GM12891 (cell line): ENCODE data around the gene ECI2.

Source experiments
- DNase-seq: peaks from one replicate; pipeline ENCODE4 v3.0.0; 2011; ENCODE audit warnings: low spot score; ENCODE audit not compliant: insufficient read length
- FAIRE-seq: peaks from 2 replicates; lab custom pipeline; 2011; peaks lifted over from hg19 to GRCh38; lab: Jason Lieb, UNC
- PAX5 ChIP-seq: IDR thresholded peaks from 2 replicates; pipeline ENCODE4 v1.6.1; 2011; ENCODE audit warnings: low read length, moderate library complexity, mild to moderate bottlenecking; ENCODE audit not compliant: insufficient read depth, severe bottlenecking
- POLR2A ChIP-seq: IDR thresholded peaks from 2 replicates; pipeline ENCODE4 v1.6.1; 2011; ENCODE audit warnings: low read depth, low read length, control low read depth
- POLR2AphosphoS5 ChIP-seq: IDR thresholded peaks from 2 replicates; pipeline ENCODE4 v1.6.1; 2011; ENCODE audit warnings: low read depth, low read length, control low read depth
- POU2F2 ChIP-seq: IDR thresholded peaks from 2 replicates; pipeline ENCODE4 v1.6.1; 2011; ENCODE audit warnings: low read depth, mild to moderate bottlenecking, control low read depth, low read length, moderate library complexity
- SPI1 ChIP-seq: IDR thresholded peaks from 2 replicates; pipeline ENCODE4 v1.6.1; 2011; ENCODE audit warnings: low read depth, low read length, control low read depth
- TAF1 ChIP-seq: IDR thresholded peaks from 2 replicates; pipeline ENCODE4 v1.6.1; 2011; ENCODE audit warnings: low read depth, low read length, control low read depth

Gene ECI2

GRCh38 chr6:4169028-4169789 is 33.8 kb upstream of the ECI2 start:
- no peak for FAIRE-seq
- DNase-seq: no peak
- TF ChIP-seq POLR2A: no peak
- TF ChIP-seq TAF1: no peak
- no peak for TF ChIP-seq POLR2AphosphoS5
- no peak for TF ChIP-seq SPI1
- TF ChIP-seq POU2F2: no peak
- TF ChIP-seq PAX5: no peak

GRCh38 chr6:4167833-4168232 is 32.5 kb upstream of the ECI2 start:
- FAIRE-seq (no peak), DNase-seq (no peak)
- TF ChIP-seq PAX5 (no peak), POU2F2 (no peak), POLR2AphosphoS5 (no peak), TAF1 (no peak), SPI1 (no peak), POLR2A (no peak)

- FAIRE-seq: no peak
Observed at GRCh38 chr6:4167123-4167522, 31.7 kb upstream of the ECI2 start.

GRCh38 chr6:4164456-4164855 is 29.1 kb upstream of the ECI2 start:
- FAIRE-seq (no peak), DNase-seq (no peak)
- TF ChIP-seq PAX5 (no peak), POU2F2 (no peak), TAF1 (no peak), POLR2A (no peak), SPI1 (no peak), POLR2AphosphoS5 (no peak)

More at GRCh38 chr6:4167123-4167522, 31.7 kb upstream of the ECI2 start:
- TF ChIP-seq POLR2AphosphoS5 (no peak), PAX5 (no peak), SPI1 (no peak), TAF1 (no peak), POLR2A (no peak)
- DNase-seq: no peak

GRCh38 chr6:4164117-4164442 is 28.7 kb upstream of the ECI2 start:
- TF ChIP-seq PAX5 (no peak), POLR2A (no peak), POLR2AphosphoS5 (no peak), TAF1 (no peak), POU2F2 (no peak), SPI1 (no peak)
- DNase-seq (no peak), FAIRE-seq (no peak)

GRCh38 chr6:4163408-4164116 is 28.2 kb upstream of the ECI2 start:
- DNase-seq: no peak
- TF ChIP-seq POU2F2: no peak
- TF ChIP-seq TAF1: no peak
- no peak for TF ChIP-seq POLR2AphosphoS5
- TF ChIP-seq PAX5: no peak
- TF ChIP-seq POLR2A: no peak
- no peak for TF ChIP-seq SPI1
- no peak for FAIRE-seq

GRCh38 chr6:4162370-4162769 is 27.0 kb upstream of the ECI2 start:
- no peak for TF ChIP-seq PAX5
- no peak for TF ChIP-seq TAF1
- TF ChIP-seq SPI1: no peak
- TF ChIP-seq POLR2A: no peak
- no peak for TF ChIP-seq POU2F2
- no peak for TF ChIP-seq POLR2AphosphoS5
- DNase-seq: no peak
- no peak for FAIRE-seq

GRCh38 chr6:4159491-4159890 is 24.1 kb upstream of the ECI2 start:
- DNase-seq (no peak), FAIRE-seq (no peak)
- TF ChIP-seq PAX5 (no peak), POLR2A (no peak), POU2F2 (no peak), SPI1 (no peak)

GRCh38 chr6:4157506-4157905 is 22.1 kb upstream of the ECI2 start:
- TF ChIP-seq SPI1 (no peak), PAX5 (no peak), TAF1 (no peak), POLR2A (no peak), POU2F2 (no peak), POLR2AphosphoS5 (no peak)
- DNase-seq (no peak), FAIRE-seq (no peak)

- DNase-seq: peak; percentile 48
- peak; percentile 90 for FAIRE-seq
- no peak for TF ChIP-seq POLR2A
- TF ChIP-seq POU2F2: no peak
- TF ChIP-seq SPI1: no peak
- TF ChIP-seq POLR2AphosphoS5: no peak
- no peak for TF ChIP-seq PAX5
- TF ChIP-seq TAF1: no peak
Observed at GRCh38 chr6:4155848-4156466, 20.6 kb upstream of the ECI2 start.
